NCI-H1105 (cell line): ENCODE data around the gene RAPGEF1.

Experiments
- DNase-seq: peaks from one replicate; lab custom pipeline; 2025; lab: John Stamatoyannopoulos, UW

The RAPGEF1 gene

GRCh38 chr9:131585375-131585774 lies 154.5 kb downstream of the RAPGEF1 start:
- DNase-seq, result no peak

GRCh38 chr9:131584858-131585257 lies 155.0 kb downstream of the RAPGEF1 start:
- no peak for DNase-seq

- DNase-seq, result no peak
Measured at GRCh38 chr9:131583836-131584555, 155.9 kb downstream of the RAPGEF1 start.

GRCh38 chr9:131583337-131583645 lies 156.6 kb downstream of the RAPGEF1 start:
- no peak for DNase-seq

GRCh38 chr9:131582466-131583336 lies 157.2 kb downstream of the RAPGEF1 start:
- no peak for DNase-seq

GRCh38 chr9:131582056-131582455 lies 157.8 kb downstream of the RAPGEF1 start:
- DNase-seq, result no peak

GRCh38 chr9:131580358-131580757 lies 159.5 kb downstream of the RAPGEF1 start:
- no peak for DNase-seq

- no peak for DNase-seq
Measured at GRCh38 chr9:131579789-131580211, 160.1 kb downstream of the RAPGEF1 start.

- DNase-seq, result no peak
Measured at GRCh38 chr9:131578731-131579504, 161.0 kb downstream of the RAPGEF1 start.

GRCh38 chr9:131578021-131578420 lies 161.9 kb downstream of the RAPGEF1 start:
- no peak for DNase-seq

GRCh38 chr9:131577005-131578000 lies 162.6 kb downstream of the RAPGEF1 start:
- DNase-seq, result no peak

GRCh38 chr9:131575946-131576853 lies 163.7 kb downstream of the RAPGEF1 start:
- DNase-seq, result no peak

- DNase-seq, result no peak
Measured at GRCh38 chr9:131574730-131575640, 164.9 kb downstream of the RAPGEF1 start.

- DNase-seq, result no peak
Measured at GRCh38 chr9:131567910-131568309, 172.0 kb downstream of the RAPGEF1 start.

GRCh38 chr9:131566158-131566557 lies 173.7 kb downstream of the RAPGEF1 start:
- no peak for DNase-seq

- no peak for DNase-seq
Measured at GRCh38 chr9:131565369-131565768, 174.5 kb downstream of the RAPGEF1 start.

GRCh38 chr9:131562032-131562959 lies 177.6 kb downstream of the RAPGEF1 start:
- no peak for DNase-seq

GRCh38 chr9:131559421-131560000 lies 180.4 kb downstream of the RAPGEF1 start:
- no peak for DNase-seq
